Activated T-cell treated with anti-CD3 and anti-CD28 coated beads, Interleukin-2, amount 50 U/mL, for 24 hours (primary cell): ENCODE data around the gene ELANE.
"Not testable (repeated sequence)": the region's sequence is repeated elsewhere in the genome, so short reads cannot be mapped to it uniquely, and the experiment has no call there.

Experiments used
- DNase-seq: peaks from one replicate; pipeline ENCODE4 v3.0.0-alpha.2; 2020
- H3K27ac Mint-ChIP-seq: 2 replicates; pipeline ENCODE4 v1.8.0; 2020; ENCODE audit warnings: mild to moderate bottlenecking, mixed read lengths
- H3K27me3 Mint-ChIP-seq: 2 replicates; pipeline ENCODE4 v1.8.0; 2020; ENCODE audit warnings: mixed read lengths
- H3K36me3 Mint-ChIP-seq: 2 replicates; pipeline ENCODE4 v1.8.0; 2020; ENCODE audit warnings: low read depth, mixed read lengths
- H3K4me1 Mint-ChIP-seq: 2 replicates; pipeline ENCODE4 v1.8.0; 2020; ENCODE audit warnings: low read depth, mixed read lengths
- H3K4me3 Mint-ChIP-seq: 2 replicates; pipeline ENCODE4 v1.8.0; 2020; ENCODE audit warnings: mild to moderate bottlenecking, moderate library complexity, mixed read lengths
- H3K9me3 Mint-ChIP-seq: 2 replicates; pipeline ENCODE4 v1.8.0; 2020; ENCODE audit warnings: mixed read lengths

Gene ELANE

DNA sequence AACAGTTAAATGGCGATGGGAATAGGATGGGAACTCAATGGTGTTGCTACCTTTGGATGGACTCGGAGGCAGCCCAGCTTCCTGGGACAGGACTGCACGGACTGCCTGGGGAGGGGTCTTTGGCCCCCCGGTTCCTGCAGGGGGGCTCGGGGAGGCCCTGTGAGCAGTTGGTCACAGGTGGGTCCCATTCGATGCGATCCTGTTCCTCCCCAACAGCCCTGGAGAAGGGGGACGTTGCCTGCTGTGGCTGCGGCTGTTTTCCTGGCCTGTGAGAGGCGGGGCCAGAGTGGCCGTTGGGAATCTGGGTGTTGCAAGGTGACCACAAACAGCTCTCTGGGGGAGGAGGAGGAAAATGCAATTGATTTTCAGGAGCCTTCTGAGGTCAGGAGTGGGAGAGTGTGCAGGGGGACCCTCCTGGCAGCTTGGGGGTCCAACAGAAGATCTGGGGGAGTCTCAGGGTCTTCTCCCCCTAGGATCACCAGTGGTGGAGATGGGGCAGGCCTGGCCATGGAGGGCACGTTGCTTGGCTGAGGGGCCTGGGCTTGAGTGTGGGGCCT is 28.5 kb upstream of the ELANE start:
- H3K36me3 Mint-ChIP-seq: no peaks in the 10 kb centered on the region
- no peak overlapping the region for H3K4me3 Mint-ChIP-seq
- peaks cover 21% of the 10 kb centered on the region for H3K27me3 Mint-ChIP-seq
- H3K4me1 Mint-ChIP-seq: no peaks in the 10 kb centered on the region
- no peak for DNase-seq
- H3K27ac Mint-ChIP-seq: no peak overlapping the region
- H3K9me3 Mint-ChIP-seq: no peaks in the 10 kb centered on the region

DNA sequence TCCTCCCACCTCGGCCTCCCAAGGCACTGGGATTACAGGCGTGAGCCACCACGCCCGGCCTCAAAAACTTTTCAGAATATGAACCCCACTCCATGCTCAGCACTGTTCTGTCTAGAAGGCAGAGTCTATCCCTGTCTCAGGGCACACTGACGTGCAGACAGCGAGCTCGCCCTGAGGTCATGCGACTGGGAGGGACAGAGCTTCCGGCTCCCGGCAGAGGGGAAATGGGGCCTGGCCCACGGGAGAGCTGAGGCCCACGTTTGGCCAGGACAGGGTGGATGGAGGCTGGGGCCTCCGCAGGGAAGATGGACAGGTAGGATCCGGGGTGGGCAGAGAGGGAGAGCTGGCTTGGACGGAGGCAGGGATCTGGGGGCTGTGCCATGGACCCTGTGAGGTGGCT is 27.2 kb upstream of the ELANE start:
- no peaks in the 10 kb centered on the region for H3K36me3 Mint-ChIP-seq
- no peaks in the 10 kb centered on the region for H3K4me1 Mint-ChIP-seq
- no peak overlapping the region for H3K27ac Mint-ChIP-seq
- H3K27me3 Mint-ChIP-seq: peaks cover 21% of the 10 kb centered on the region
- DNase-seq: no peak
- H3K4me3 Mint-ChIP-seq: no peak overlapping the region
- H3K9me3 Mint-ChIP-seq: no peaks in the 10 kb centered on the region

DNA sequence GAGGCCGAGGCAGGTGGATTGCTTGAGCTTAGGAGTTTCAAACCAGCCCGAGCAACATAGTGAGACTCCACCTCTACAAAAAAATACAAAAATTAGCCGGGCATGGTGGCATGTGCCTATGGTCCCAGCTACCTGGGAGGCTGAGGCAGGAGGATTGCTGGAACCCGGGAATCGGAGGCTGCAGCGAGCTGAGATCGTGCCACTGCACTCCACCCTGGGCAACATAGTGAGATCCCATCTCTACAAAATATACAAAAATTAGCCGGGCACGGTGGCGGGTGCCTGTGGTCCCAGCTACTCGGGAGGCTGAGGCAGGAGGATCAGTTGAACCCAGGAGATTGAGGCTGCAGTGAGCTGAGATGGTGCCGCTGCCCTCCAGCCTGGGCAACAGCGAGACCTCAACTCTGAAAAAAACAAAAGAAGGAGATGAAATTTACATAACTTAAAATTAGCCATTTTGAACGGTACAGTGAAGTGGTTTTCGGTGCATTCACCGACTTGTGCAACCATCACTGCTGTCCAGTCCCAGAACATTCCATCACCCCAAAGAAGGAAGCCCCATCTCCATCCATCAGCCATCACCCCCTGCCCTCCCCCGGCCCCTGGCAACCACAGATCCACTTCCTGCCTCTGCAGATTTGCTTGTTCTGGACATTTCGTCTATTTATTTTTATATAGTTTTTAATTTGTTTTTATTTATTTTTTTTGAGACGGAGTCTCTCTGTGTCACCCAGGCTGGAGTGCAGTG is 26.0 kb upstream of the ELANE start:
- DNase-seq: no peak
- H3K4me3 Mint-ChIP-seq: no peak overlapping the region
- H3K27me3 Mint-ChIP-seq: peaks cover 21% of the 10 kb centered on the region
- no peaks in the 10 kb centered on the region for H3K9me3 Mint-ChIP-seq
- H3K36me3 Mint-ChIP-seq: no peaks in the 10 kb centered on the region
- no peaks in the 10 kb centered on the region for H3K4me1 Mint-ChIP-seq
- no peak overlapping the region for H3K27ac Mint-ChIP-seq

GRCh38 chr19:827314-827709 is 24.8 kb upstream of the ELANE start:
- Mint-ChIP-seq H3K36me3 (no peaks in the 10 kb centered on the region), H3K27me3 (peaks cover 24% of the 10 kb centered on the region), H3K4me3 (no peak overlapping the region), H3K4me1 (no peaks in the 10 kb centered on the region), H3K27ac (no peak overlapping the region), H3K9me3 (no peaks in the 10 kb centered on the region)
- DNase-seq: no peak

DNA sequence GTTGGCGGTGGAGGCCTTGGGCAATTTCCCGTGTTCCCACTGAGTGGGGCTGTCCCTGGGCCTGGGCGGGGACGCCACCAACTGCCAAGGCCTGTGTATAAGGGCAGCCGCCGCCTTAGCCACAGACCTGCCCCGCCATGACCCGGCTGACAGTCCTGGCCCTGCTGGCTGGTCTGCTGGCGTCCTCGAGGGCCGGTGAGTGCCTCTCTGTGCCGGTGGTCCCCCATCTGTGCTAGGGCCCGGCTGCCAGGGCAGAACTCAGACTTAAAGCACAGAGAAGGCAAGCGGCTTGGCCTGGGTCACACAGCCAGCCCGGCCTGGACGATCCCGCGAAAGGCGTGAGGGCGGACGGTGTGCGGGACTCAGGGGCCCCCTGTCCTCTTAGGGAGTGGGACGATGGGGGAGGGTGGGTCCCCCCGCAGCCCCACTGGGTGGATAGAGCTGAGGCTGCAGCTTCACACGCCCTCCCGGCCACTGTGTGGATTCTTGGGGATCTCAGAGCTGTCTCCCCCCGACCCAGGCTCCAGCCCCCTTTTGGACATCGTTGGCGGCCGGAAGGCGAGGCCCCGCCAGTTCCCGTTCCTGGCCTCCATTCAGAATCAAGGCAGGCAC is 24.3 kb upstream of the ELANE start, which contains the start of gene AZU1:
Gene AZU1 (plus strand): TSS at position 128 of the 612 bp plus-strand sequence. CDS start 10 bp downstream, at position 138.
- no peak for DNase-seq
- peaks cover 21% of the 10 kb centered on the region for H3K27me3 Mint-ChIP-seq
- no peaks in the 10 kb centered on the region for H3K9me3 Mint-ChIP-seq
- H3K36me3 Mint-ChIP-seq: no peaks in the 10 kb centered on the region
- no peak within 1 kb of the TSS for H3K27ac Mint-ChIP-seq
- H3K4me1 Mint-ChIP-seq: no peaks in the 10 kb centered on the region
- H3K4me3 Mint-ChIP-seq: no peak within 1 kb of the TSS

DNA sequence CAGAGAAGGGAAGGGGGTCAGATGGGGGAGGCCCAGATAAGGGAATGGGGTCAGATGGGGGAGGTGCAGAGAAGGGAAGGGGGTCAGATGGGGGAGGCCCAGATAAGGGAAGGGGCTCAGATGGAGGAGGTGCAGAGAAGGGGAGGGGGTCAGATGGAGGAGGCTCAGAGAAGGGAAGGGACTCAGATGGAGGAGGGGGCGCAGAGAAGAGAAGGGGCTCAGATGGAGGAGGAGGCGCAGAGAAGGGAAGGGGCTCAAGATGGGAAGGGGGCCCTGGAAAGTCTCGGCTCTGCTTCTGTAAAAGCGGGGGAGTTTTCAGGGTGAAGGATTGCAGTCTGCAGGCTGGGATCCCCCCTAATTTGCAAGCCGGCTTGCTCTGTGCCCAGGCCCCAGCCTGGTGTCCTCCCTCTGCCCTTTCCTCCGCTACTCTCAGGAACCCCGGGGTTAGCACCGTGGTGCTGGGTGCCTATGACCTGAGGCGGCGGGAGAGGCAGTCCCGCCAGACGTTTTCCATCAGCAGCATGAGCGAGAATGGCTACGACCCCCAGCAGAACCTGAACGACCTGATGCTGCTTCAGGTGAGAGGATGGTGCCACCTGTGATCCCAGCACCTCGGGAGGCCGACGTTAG is 22.9 kb upstream of the ELANE start:
- no peak for DNase-seq
- Mint-ChIP-seq H3K27ac (no peak overlapping the region), H3K4me1 (no peaks in the 10 kb centered on the region), H3K36me3 (no peaks in the 10 kb centered on the region), H3K27me3 (peaks cover 11% of the 10 kb centered on the region), H3K4me3 (no peak overlapping the region), H3K9me3 (no peaks in the 10 kb centered on the region)

GRCh38 chr19:831407-832369 is 20.4 kb upstream of the ELANE start:
- H3K9me3 Mint-ChIP-seq: no peaks in the 10 kb centered on the region
- H3K4me3 Mint-ChIP-seq: no peak overlapping the region
- peaks cover 16% of the 10 kb centered on the region for H3K27me3 Mint-ChIP-seq
- H3K4me1 Mint-ChIP-seq: no peaks in the 10 kb centered on the region
- H3K36me3 Mint-ChIP-seq: no peaks in the 10 kb centered on the region
- DNase-seq: no peak
- no peak overlapping the region for H3K27ac Mint-ChIP-seq

DNA sequence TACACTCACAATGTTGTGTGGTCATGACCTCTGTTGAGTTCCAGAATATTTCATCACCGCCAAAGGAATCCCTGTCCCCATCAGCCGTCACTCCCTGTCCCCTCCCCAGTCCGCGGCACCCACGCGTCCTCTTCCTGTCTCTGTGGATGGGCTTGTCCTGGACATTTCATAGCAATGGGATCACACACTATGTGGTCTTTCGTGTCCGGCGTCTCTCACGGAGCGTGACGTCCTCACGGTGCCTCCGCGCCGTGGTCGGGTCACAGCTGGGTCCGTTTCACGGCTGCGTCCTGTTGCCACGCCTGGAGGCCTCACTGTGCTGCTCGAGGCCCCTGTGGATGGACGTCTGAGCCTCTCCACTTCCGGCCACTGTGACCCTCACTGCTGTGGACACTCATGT is 17.9 kb upstream of the ELANE start:
- Mint-ChIP-seq H3K36me3 (no peaks in the 10 kb centered on the region), H3K9me3 (no peaks in the 10 kb centered on the region), H3K27me3 (peaks cover 22% of the 10 kb centered on the region), H3K27ac (no peak overlapping the region), H3K4me1 (no peaks in the 10 kb centered on the region), H3K4me3 (no peak overlapping the region)
- DNase-seq: no peak

DNA sequence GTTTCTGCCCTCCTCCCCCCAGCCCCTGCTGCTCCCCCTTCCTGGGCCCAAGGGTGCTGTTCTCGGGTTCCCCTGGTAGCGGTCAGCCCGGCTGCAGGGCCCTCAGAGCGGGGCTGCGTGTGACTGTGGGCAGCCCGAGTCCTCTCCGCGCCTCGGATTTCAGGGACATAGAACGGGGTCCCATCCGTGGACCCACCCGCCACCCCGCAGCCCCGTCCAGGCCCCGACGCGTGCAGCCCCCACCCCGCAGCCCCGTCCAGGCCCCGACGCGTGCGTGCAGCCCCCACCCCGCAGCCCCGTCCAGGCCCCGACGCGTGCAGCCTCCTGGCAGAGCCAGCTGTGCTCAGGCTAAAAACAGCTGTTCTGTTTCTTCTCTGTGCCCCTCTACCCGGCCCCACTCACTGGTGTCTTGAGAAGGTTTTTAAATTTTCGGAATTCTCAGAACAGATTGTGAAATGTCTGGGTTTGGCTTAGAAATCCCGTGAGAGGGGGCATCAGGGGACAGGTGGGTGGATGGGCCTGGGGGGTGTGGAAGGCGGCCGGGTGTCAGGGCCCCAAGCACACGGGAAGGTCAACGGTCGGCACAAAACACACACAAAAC is 16.8 kb upstream of the ELANE start:
- Mint-ChIP-seq H3K9me3 (no peaks in the 10 kb centered on the region), H3K4me1 (no peaks in the 10 kb centered on the region), H3K27me3 (peaks cover 22% of the 10 kb centered on the region), H3K4me3 (no peak overlapping the region), H3K27ac (no peak overlapping the region), H3K36me3 (no peaks in the 10 kb centered on the region)
- no peak for DNase-seq

GRCh38 chr19:840519-841206 is 11.4 kb upstream of the ELANE start, which contains the start of gene PRTN3:
Gene PRTN3, plus strand, starts transcription at chr19:840999. Its CDS starts 10 bp downstream, at chr19:841009.
- Mint-ChIP-seq H3K4me1 (peaks cover 5% of the 10 kb centered on the region), H3K4me3 (no peak within 1 kb of the TSS), H3K36me3 (no peaks in the 10 kb centered on the region), H3K27me3 (peaks cover 43% of the 10 kb centered on the region), H3K27ac (no peak within 1 kb of the TSS), H3K9me3 (no peaks in the 10 kb centered on the region)
- DNase-seq: no peak

- H3K4me3 Mint-ChIP-seq, H3K9me3 Mint-ChIP-seq, DNase-seq, H3K36me3 Mint-ChIP-seq, H3K4me1 Mint-ChIP-seq, H3K27ac Mint-ChIP-seq: not testable (repeated sequence)
- peaks cover 49% of the 10 kb centered on the region for H3K27me3 Mint-ChIP-seq
Observed at GRCh38 chr19:842802-843179, 9.3 kb upstream of the ELANE start.

- Mint-ChIP-seq H3K27ac (no peak overlapping the region), H3K36me3 (no peaks in the 10 kb centered on the region), H3K4me1 (peaks cover 5% of the 10 kb centered on the region), H3K27me3 (peaks cover 53% of the 10 kb centered on the region), H3K4me3 (no peak overlapping the region), H3K9me3 (no peaks in the 10 kb centered on the region)
- no peak for DNase-seq
Observed at GRCh38 chr19:843180-843835, 8.8 kb upstream of the ELANE start.
